Peyer's patch (tissue), 4 donors: ENCODE data around the gene GALNT9. TPM values are rescaled to one million over a fixed set of nuclear protein-coding genes. Genes with fewer than 3 reads are reported as not detected.

ENCODE experiments used
- DNase-seq, 3 donors: peaks; one replicate each; pipeline ENCODE4 v3.0.0-alpha.2; 2017 to 2019
- H3K27ac ChIP-seq, 4 donors: fragments of 200-600 bp; sonication (generic); one replicate each; pipeline ENCODE4 v1.5.1; 2016 to 2019
- H3K27me3 ChIP-seq, 2 donors: fragments of 200-600 bp; sonication (generic); one replicate each; pipeline ENCODE4 v1.5.1; 2019
- H3K36me3 ChIP-seq, 3 donors: fragments of 200-600 bp; sonication (generic); one replicate each; pipeline ENCODE4 v1.5.1; 2016 to 2019
- H3K4me1 ChIP-seq, 4 donors: fragments of 200-600 bp; sonication (generic); one replicate each; pipeline ENCODE4 v1.5.1; 2016 to 2019
- H3K4me3 ChIP-seq, 4 donors: fragments of 200-600 bp; sonication (generic); 1 replicate in 3 of 4; 2 replicates in 1 of 4; pipeline ENCODE4 v1.5.1; 2016 to 2019; ENCODE audit warnings: mild to moderate bottlenecking in 1 of 4
- H3K9me3 ChIP-seq, 4 donors: fragments of 200-600 bp; sonication (generic); one replicate each; pipeline ENCODE4 v1.5.1; 2016 to 2019; ENCODE audit warnings: mild to moderate bottlenecking in 1 of 4
- POLR2A ChIP-seq, 2 donors: fragments of 450-650 bp; IDR thresholded peaks; one replicate each; pipeline ENCODE4 v1.5.1; 2017; ENCODE audit warnings: antibody characterized with exemption in 2 of 2, mild to moderate bottlenecking in 2 of 2, moderate library complexity in 2 of 2
- total RNA-seq, 4 donors: library from RNA; depleted of rRNA; stranded (reverse); fragments of >200 nt; gene quantifications; one replicate each; pipeline ENCODE4 v1.1.0, GENCODE V29; 2016
- TF ChIP-seq, protein P1 (sequence below), 6 experiments: fragments of 450-650 bp in 4 of 6; fragments of 200-600 bp in 2 of 6; sonication (generic) in 1 of 6; IDR thresholded peaks; one replicate each; pipeline ENCODE4 v1.5.1; 2017 to 2019; ENCODE audit warnings: antibody characterized with exemption in 6 of 6, mild to moderate bottlenecking in 3 of 6, moderate library complexity in 1 of 6

Gene GALNT9
- total RNA-seq, 4 donors from 2014 or later, result not detected

DNA sequence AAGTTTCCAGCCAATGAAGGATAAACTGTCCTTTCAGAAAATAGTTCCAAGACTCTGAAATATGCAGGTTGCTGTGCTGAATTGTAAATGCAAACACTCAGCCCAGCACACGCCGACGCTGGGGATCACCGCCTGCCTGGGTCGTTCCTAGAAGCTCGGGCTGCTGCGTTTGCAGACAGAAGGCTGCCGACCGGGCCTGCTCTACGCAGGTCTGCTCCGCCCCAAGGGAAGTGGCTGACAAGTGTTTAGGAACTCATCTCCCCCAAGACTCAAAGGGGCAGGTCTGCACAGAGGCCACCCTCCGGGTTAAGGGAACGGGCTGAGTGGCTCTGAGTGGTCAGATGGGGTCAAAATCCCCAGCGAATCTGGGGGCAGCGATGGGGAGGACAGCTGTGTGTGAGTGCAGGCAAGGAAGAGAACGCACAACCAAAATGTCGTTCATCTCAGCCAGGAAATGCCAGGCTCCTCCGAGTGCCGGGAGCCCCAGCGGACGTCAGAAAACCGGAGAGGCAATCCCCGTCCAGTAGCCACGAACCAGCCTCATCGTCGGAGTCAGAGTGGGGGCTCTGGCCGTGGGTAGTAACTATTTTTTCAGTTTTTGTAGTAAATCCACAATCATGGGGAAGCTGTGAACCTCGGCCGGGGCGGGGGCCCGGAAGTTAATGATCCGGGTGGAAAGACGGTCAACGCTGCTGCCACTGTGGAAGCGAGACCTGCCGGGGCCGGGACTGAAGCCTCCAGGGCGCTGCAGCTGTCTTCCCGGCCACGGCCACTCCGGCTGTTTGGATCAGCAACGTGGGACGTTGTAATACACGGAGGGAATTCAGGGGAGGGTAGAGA lies 6.0 kb downstream of the GALNT9 start:
- H3K27me3 ChIP-seq, result no peaks in the 10 kb centered on the region
- no peak overlapping the region for H3K27ac ChIP-seq
- TF ChIP-seq, protein P1, sequence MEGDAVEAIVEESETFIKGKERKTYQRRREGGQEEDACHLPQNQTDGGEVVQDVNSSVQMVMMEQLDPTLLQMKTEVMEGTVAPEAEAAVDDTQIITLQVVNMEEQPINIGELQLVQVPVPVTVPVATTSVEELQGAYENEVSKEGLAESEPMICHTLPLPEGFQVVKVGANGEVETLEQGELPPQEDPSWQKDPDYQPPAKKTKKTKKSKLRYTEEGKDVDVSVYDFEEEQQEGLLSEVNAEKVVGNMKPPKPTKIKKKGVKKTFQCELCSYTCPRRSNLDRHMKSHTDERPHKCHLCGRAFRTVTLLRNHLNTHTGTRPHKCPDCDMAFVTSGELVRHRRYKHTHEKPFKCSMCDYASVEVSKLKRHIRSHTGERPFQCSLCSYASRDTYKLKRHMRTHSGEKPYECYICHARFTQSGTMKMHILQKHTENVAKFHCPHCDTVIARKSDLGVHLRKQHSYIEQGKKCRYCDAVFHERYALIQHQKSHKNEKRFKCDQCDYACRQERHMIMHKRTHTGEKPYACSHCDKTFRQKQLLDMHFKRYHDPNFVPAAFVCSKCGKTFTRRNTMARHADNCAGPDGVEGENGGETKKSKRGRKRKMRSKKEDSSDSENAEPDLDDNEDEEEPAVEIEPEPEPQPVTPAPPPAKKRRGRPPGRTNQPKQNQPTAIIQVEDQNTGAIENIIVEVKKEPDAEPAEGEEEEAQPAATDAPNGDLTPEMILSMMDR (IDR thresholded peaks at IDR 0.05), result no peak
- no peak for TF ChIP-seq POLR2A (IDR thresholded peaks at IDR 0.05)
- peaks cover 0 to 10% (median 0%) of the 10 kb centered on the region in 4 donors for H3K4me1 ChIP-seq
- DNase-seq, result no peak
- H3K9me3 ChIP-seq, result no peaks in the 10 kb centered on the region
- H3K4me3 ChIP-seq, result peak overlapping the region in 1 of 4 donors; percentile 4
- H3K36me3 ChIP-seq, result no peaks in the 10 kb centered on the region

DNA sequence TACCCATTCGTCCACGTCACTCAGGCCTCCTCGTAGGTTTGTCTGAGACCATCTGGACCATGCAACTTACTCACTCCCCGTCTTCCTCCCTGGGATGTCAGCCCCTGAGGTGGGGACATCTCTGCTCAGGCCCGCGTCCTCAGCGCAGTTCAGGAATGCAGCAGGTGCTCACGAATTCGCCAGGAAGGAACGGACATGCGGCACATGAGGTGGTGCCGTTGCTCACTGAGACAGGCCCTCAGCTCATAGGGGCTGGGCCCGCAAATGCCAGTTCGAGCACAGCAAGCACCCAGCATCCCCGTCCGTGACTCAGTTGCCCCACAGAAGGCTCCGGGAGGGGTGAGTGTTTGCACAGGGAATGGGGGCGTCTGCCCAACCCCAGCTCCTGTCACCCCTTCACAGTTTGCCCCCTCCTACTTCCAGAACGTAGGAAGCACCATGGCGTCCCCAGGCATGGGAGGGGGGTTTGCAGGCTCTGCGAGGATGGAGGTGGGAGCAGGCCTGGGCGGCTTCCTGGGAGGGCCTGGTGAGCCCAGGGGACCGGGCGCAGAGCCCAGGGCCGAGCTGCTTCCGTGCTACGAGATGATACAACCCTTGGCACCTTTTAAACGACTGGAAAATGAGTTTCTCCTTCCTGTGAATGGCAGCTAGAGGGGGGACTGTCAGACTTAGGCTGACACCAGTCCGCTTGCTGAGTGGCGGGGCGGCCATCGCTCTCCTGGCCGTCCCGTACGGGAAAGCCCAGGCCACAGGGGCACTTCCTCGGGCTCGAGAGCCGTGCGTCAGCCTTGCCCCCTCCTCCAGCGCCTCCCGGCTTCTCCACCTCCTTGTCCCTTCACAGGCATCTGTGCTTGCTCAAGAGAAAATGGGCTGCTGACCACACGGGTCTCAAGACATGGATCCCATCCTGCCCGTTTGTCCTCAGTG lies 6.9 kb downstream of the GALNT9 start:
- H3K4me1 ChIP-seq, result peaks cover 0 to under 1% (median 0%) of the 10 kb centered on the region in 4 donors
- H3K9me3 ChIP-seq, result no peaks in the 10 kb centered on the region
- no peak overlapping the region for H3K4me3 ChIP-seq
- TF ChIP-seq, protein P1 (IDR thresholded peaks at IDR 0.05), result no peak
- TF ChIP-seq POLR2A (IDR thresholded peaks at IDR 0.05), result no peak
- no peaks in the 10 kb centered on the region for H3K27me3 ChIP-seq
- H3K27ac ChIP-seq, result no peak overlapping the region
- no peaks in the 10 kb centered on the region for H3K36me3 ChIP-seq
- DNase-seq, result no peak

DNA sequence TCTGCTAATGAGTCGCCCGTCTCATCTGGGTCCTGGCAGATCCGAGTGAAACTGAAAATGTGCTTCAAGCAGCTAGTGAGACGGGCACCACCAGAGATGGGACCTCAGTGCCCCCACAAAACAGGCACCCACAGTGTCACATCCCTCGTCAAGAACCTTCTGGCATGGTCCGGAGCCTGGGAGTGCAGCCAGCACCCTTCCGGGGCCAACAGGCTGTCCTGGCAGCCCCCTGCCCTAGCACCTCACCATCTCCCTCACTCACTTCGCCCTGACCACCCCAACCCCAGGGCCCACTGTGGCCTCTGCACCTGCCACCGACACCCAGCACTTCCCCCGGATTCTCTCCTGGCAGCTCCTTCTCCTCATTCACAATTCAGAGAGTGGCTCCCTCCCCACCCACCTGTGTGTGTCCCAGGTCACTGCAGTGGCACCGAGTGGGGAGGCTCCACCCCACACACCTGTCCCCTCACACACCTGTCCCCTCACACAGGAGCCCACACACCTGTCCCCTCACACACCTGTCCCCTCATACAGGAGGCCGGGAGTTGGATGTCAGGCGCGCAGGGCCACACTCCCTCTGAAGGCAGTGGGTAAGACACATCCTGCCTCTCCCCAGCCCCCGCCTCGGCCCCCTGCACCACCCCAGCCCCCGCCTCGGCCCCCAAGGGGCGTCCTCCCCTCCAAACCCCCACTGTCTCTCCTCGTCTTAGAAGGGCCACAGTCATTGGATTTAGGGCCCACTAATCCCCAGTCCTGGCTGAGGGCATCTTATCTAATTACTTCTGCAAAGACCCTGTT lies 7.9 kb downstream of the GALNT9 start:
- H3K36me3 ChIP-seq, result no peaks in the 10 kb centered on the region
- DNase-seq, result no peak
- TF ChIP-seq, protein P1 (IDR thresholded peaks at IDR 0.05), result no peak
- TF ChIP-seq POLR2A (IDR thresholded peaks at IDR 0.05), result no peak
- no peaks in the 10 kb centered on the region for H3K4me1 ChIP-seq
- no peaks in the 10 kb centered on the region for H3K27me3 ChIP-seq
- no peaks in the 10 kb centered on the region for H3K9me3 ChIP-seq
- H3K27ac ChIP-seq, result no peak overlapping the region
- H3K4me3 ChIP-seq, result no peak overlapping the region

DNA sequence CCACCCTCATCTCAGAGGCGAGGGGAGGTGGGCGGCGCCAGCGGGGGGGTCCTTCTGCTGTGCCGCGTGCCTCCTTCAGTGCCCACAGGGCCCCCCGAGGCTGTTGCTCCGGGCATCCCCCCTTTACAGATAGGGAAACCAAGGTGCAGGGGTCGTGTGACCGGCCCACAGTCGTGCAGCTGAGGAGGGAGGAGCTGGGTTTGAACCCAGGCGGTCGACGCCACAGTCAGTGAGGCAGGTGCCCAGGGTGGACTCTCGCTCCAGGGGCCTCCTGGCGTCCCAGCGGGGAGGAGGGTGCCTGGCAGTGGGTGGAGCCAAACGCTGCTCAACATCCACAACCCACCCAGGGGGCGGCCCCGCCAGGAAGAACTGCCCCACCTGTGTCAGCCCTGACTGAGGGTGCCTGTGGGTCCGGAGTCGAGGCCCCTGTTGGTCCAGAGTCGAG lies 8.6 kb downstream of the GALNT9 start:
- TF ChIP-seq POLR2A (IDR thresholded peaks at IDR 0.05), result no peak
- TF ChIP-seq, protein P1 (IDR thresholded peaks at IDR 0.05), result no peak
- no peak overlapping the region for H3K27ac ChIP-seq
- H3K27me3 ChIP-seq, result no peaks in the 10 kb centered on the region
- no peak for DNase-seq
- no peaks in the 10 kb centered on the region for H3K4me1 ChIP-seq
- no peaks in the 10 kb centered on the region for H3K36me3 ChIP-seq
- H3K9me3 ChIP-seq, result no peaks in the 10 kb centered on the region
- no peak overlapping the region for H3K4me3 ChIP-seq

DNA sequence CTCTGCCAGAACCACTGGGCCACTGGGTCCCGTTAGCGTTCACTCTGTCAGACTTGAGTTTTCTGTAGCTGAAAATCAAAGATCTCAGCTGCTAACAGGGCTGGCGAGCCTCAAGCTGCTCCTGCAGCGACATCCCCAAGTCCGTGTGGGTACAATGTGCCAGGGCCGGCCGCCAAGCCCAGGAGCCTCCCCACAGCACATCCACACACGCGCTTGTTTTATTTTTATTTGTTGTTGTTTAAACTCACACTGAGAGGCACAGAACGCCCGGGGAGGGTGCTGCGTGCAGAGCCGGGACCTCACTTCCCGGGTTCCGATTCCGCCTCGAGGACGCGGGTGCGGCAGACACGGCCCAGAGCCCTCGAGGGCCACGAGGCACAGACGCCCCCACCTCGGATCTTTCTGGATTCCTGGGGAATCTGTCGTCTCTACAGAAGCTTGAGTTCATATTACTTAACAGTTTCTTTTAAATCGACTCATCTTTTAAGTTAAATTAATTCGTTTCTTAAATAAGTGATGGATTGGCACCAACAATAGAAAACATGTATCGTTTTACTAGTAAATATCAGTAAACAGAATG lies 9.3 kb downstream of the GALNT9 start:
- Histone ChIP-seq H3K4me3 (no peak overlapping the region), H3K36me3 (no peaks in the 10 kb centered on the region), H3K27ac (no peak overlapping the region), H3K27me3 (no peaks in the 10 kb centered on the region), H3K9me3 (no peaks in the 10 kb centered on the region), H3K4me1 (no peaks in the 10 kb centered on the region)
- no peak for TF ChIP-seq POLR2A (IDR thresholded peaks at IDR 0.05)
- TF ChIP-seq, protein P1 (IDR thresholded peaks at IDR 0.05), result no peak
- DNase-seq, result no peak
